Measurements from ENCODE around the gene CNPPD1. TPM values are rescaled to one million over a fixed set of nuclear protein-coding genes. Genes with fewer than 3 reads are reported as not detected.

The CNPPD1 gene
- polyA plus RNA-seq, 2 of the 4 experiments (the other 2 are of a cell fraction): 22.4 to 27.6 TPM

DNA sequence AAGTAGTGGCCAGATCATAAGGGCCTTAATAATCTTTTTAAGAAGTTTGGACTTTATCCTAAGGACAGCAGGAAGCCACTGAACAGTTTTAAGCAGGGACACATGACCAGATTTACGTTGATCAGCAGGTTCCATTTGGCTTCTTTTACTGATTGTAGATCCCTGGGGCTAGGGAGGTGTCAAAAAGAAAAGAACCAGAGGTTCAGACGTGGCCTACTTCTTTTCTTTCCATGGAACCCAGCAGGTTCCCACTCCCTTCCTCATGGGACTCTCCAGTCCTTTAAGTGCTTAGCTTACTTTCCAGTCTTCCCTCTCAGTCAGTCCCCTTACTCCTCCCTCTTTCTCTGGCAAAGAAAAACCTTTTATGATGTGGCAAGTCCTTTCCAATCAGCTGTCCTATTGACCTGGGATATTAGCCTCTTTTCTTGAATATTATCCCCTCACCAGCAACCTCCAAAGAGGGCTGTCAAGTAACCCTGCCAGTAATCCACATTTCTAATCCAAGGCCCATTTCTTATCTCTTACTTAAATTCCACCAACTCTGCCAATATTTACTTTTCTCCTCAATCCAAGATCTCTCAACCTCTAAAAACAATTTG lies 49.6 kb downstream of the CNPPD1 start:
- ChIA-PET CTCF (interaction anchor here (0.6 to 3.6 kb wide), 8 partner anchors 8 to 276 kb away, joined by 3 to 16 read pairs (median 6); no protein-coding TSS in a partner anchor), POLR2A (no interaction called here)
- Histone ChIP-seq H3K4me3 (no peak overlapping the region), H3K27ac (peak overlapping the region; percentile 69 to 73; a peak in 2 of 6 replicates), H3K4me1 (peaks cover 50% of the 10 kb centered on the region), H3K4me2 (peak overlapping the region; percentile 70; the same call in 2 of the 3 replicates), H3K9me3 (no peaks in the 10 kb centered on the region)
- no peak for DNase-seq (ENCODE audit: low read depth in 1 of 2, low spot score in 1 of 2)
- no peak for FAIRE-seq
- no peak for ATAC-seq
- WGBS (ENCODE audit: missing lambda C conversion rate): 57% methylated on average over 2 of the region's 2 CpGs
- TF ChIP-seq KDM1A (IDR thresholded peaks at IDR 0.05; ENCODE audit: low read depth) (no peak), EHMT2 (IDR thresholded peaks at IDR 0.05; ENCODE audit: low read depth) (no peak), MYC (IDR thresholded peaks at IDR 0.05; ENCODE audit: borderline replicate concordance, low read length) (no peak), HEYL (CRISPR knock-in tag; IDR thresholded peaks at IDR 0.05) (no peak), ESRRA (IDR thresholded peaks at IDR 0.05; ENCODE audit: borderline replicate concordance, low read length) (no peak), RNF2 (IDR thresholded peaks at IDR 0.05; ENCODE audit: borderline replicate concordance, low read depth) (no peak), RAD21 (conservative IDR thresholded peaks at IDR 0.05 in 1 of 2, IDR thresholded peaks at IDR 0.05 in 1 of 2) (no peak), POLR2AphosphoS2 (conservative IDR thresholded peaks at IDR 0.05; ENCODE audit: low read length) (no peak), RCOR1 (IDR thresholded peaks at IDR 0.05; ENCODE audit: low read depth, low read length) (no peak)
- TF ChIP-seq, protein P1, sequence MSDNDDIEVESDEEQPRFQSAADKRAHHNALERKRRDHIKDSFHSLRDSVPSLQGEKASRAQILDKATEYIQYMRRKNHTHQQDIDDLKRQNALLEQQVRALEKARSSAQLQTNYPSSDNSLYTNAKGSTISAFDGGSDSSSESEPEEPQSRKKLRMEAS (IDR thresholded peaks at IDR 0.05): no peak

DNA sequence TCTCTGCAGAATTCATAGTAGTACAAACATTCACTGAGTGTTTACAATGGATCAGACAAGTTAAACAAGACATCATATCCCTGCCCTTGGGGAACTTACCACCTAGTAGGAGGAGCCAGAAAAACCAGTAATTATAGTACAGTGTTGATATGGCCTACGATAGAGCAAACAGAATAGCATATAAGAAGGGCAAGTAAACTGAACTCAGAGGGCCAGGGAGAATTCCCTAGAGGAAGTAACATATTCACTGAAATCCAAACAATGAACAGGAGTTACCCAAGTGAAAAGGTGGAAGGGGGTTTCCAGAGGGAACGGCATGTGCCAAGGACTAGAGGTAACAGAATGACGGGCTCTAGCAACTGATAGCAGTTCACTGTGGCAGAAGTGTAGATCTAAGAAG lies 50.2 kb downstream of the CNPPD1 start:
- peak overlapping the region; percentile 70 for H3K4me2 ChIP-seq
- TF ChIP-seq, protein P2, sequence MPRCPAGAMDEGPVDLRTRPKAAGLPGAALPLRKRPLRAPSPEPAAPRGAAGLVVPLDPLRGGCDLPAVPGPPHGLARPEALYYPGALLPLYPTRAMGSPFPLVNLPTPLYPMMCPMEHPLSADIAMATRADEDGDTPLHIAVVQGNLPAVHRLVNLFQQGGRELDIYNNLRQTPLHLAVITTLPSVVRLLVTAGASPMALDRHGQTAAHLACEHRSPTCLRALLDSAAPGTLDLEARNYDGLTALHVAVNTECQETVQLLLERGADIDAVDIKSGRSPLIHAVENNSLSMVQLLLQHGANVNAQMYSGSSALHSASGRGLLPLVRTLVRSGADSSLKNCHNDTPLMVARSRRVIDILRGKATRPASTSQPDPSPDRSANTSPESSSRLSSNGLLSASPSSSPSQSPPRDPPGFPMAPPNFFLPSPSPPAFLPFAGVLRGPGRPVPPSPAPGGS (IDR thresholded peaks at IDR 0.05): no peak
- TF ChIP-seq CHD2 (IDR thresholded peaks at IDR 0.05; ENCODE audit: low read length, partially characterized antibody): no peak
- no peak for TF ChIP-seq MYC (IDR thresholded peaks at IDR 0.05; ENCODE audit: borderline replicate concordance, low read length)
- no peak for TF ChIP-seq HOXB5 (CRISPR knock-in tag; IDR thresholded peaks at IDR 0.05)
- no peak overlapping the region for H3K4me3 ChIP-seq
- DNase-seq (ENCODE audit: low read depth in 1 of 2, low spot score in 1 of 2) (peak; percentile 6 to 37), FAIRE-seq (no peak), ATAC-seq (peak in 1 of 2 experiments; percentile 75; a peak in 3 of 6 replicates)
- H3K27ac ChIP-seq: peak overlapping the region; percentile 69 to 73; a peak in 2 of 6 replicates
- ChIA-PET CTCF (interaction anchor here (1.0 to 10.8 kb wide), 7 partner anchors 13 to 146 kb away, joined by 3 to 173 read pairs (median 7); no protein-coding TSS in a partner anchor), POLR2A (no interaction called here)
- 13% methylated on average over 3 of the region's 3 CpGs for whole genome bisulfite sequencing (ENCODE audit: missing lambda C conversion rate)
- H3K4me1 ChIP-seq: peaks cover 46% of the 10 kb centered on the region
- H3K9me3 ChIP-seq: no peaks in the 10 kb centered on the region

DNA sequence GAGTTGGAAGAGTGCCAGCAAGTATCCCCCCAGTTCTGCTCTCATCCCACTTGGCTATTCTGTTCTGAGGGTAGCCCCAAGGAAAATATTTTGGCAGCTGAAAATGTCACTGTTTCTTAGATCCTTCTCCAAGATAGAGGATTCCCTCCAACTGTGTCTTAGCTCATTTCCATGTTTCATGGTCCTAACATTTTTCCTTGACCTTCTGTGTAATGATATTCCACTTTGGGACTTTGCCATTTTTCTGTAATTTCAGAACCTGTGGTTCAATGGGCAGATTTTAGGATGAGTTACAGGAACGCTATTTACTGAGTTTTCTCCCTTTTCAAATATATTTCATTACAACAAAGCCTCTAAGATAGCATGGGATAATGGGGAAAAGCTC lies 50.8 kb downstream of the CNPPD1 start:
- ChIA-PET CTCF (interaction anchor here (0.8 to 10.8 kb wide), 7 partner anchors 13 to 169 kb away, joined by 3 to 173 read pairs (median 5); no protein-coding TSS in a partner anchor), POLR2A (no interaction called here)
- H3K4me2 ChIP-seq: peak overlapping the region; percentile 70
- no peak for TF ChIP-seq JUNB (IDR thresholded peaks at IDR 0.05)
- TF ChIP-seq EHF (CRISPR knock-in tag; IDR thresholded peaks at IDR 0.05): no peak
- TF ChIP-seq BHLHE40 (IDR thresholded peaks at IDR 0.05; ENCODE audit: low read depth, low read length): no peak
- TF ChIP-seq CBX2 (IDR thresholded peaks at IDR 0.05; ENCODE audit: borderline replicate concordance, low read depth): no peak
- TF ChIP-seq, protein P3, sequence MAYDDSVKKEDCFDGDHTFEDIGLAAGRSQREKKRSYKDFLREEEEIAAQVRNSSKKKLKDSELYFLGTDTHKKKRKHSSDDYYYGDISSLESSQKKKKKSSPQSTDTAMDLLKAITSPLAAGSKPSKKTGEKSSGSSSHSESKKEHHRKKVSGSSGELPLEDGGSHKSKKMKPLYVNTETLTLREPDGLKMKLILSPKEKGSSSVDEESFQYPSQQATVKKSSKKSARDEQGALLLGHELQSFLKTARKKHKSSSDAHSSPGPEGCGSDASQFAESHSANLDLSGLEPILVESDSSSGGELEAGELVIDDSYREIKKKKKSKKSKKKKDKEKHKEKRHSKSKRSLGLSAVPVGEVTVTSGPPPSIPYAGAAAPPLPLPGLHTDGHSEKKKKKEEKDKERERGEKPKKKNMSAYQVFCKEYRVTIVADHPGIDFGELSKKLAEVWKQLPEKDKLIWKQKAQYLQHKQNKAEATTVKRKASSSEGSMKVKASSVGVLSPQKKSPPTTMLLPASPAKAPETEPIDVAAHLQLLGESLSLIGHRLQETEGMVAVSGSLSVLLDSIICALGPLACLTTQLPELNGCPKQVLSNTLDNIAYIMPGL (CRISPR knock-in tag; IDR thresholded peaks at IDR 0.05; ENCODE audit: borderline replicate concordance): no peak
- TF ChIP-seq, protein P2 (IDR thresholded peaks at IDR 0.05): no peak
- TF ChIP-seq MYC (IDR thresholded peaks at IDR 0.05; ENCODE audit: borderline replicate concordance, low read length): no peak
- TF ChIP-seq RFX5 (IDR thresholded peaks at IDR 0.05): no peak
- TF ChIP-seq, protein P4, sequence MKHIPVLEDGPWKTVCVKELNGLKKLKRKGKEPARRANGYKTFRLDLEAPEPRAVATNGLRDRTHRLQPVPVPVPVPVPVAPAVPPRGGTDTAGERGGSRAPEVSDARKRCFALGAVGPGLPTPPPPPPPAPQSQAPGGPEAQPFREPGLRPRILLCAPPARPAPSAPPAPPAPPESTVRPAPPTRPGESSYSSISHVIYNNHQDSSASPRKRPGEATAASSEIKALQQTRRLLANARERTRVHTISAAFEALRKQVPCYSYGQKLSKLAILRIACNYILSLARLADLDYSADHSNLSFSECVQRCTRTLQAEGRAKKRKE (CRISPR knock-in tag; IDR thresholded peaks at IDR 0.05; ENCODE audit: low read depth): no peak
- TF ChIP-seq FOXS1 (CRISPR knock-in tag; IDR thresholded peaks at IDR 0.05): no peak
- TF ChIP-seq TP53 (CRISPR knock-in tag; IDR thresholded peaks at IDR 0.05): no peak
- TF ChIP-seq ZNF302 (CRISPR knock-in tag; IDR thresholded peaks at IDR 0.05): no peak
- no peak for TF ChIP-seq ZSCAN20 (CRISPR knock-in tag; IDR thresholded peaks at IDR 0.05)
- TF ChIP-seq EHMT2 (IDR thresholded peaks at IDR 0.05; ENCODE audit: low read depth): no peak
- no peak for TF ChIP-seq HOXB13 (CRISPR knock-in tag; IDR thresholded peaks at IDR 0.05; ENCODE audit: low read depth)
- TF ChIP-seq ESRRA (IDR thresholded peaks at IDR 0.05; ENCODE audit: borderline replicate concordance, low read length): no peak
- TF ChIP-seq, protein P5, sequence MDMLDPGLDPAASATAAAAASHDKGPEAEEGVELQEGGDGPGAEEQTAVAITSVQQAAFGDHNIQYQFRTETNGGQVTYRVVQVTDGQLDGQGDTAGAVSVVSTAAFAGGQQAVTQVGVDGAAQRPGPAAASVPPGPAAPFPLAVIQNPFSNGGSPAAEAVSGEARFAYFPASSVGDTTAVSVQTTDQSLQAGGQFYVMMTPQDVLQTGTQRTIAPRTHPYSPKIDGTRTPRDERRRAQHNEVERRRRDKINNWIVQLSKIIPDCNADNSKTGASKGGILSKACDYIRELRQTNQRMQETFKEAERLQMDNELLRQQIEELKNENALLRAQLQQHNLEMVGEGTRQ (IDR thresholded peaks at IDR 0.05): no peak
- ATAC-seq (no peak), DNase-seq (ENCODE audit: low read depth in 1 of 2, low spot score in 1 of 2) (no peak), FAIRE-seq (no peak)
- H3K9me3 ChIP-seq: no peaks in the 10 kb centered on the region
- H3K4me1 ChIP-seq: peaks cover 39% of the 10 kb centered on the region
- 89% methylated on average over 1 of the region's 1 CpG for WGBS (ENCODE audit: missing lambda C conversion rate)
- H3K27ac ChIP-seq: peak overlapping the region; percentile 69 to 73
- no peak overlapping the region for H3K4me3 ChIP-seq
